ENCODE data around the gene WDR41.

- TF ChIP-seq POLR2A (IDR thresholded peaks at IDR 0.05; ENCODE audit: low read depth) = no peak
- no peak for TF ChIP-seq CTCF (IDR thresholded peaks at IDR 0.05)
- no peak for TF ChIP-seq EP300 (IDR thresholded peaks at IDR 0.05)
- TF ChIP-seq POLR2AphosphoS5 (IDR thresholded peaks at IDR 0.05) = no peak
Observed at GRCh38 chr5:77492653-77493000, 511 bp upstream of the WDR41 start.
